DND-41 (cell line): ENCODE measurements around the gene TMEFF2.

ENCODE experiments used
- CTCF ChIP-seq: IDR thresholded peaks from 2 replicates; pipeline ENCODE4 v1.5.1; 2012; ENCODE audit warnings: borderline replicate concordance, low read length, moderate library complexity, mild to moderate bottlenecking; ENCODE audit not compliant: poor library complexity, severe bottlenecking; ENCODE audit errors: extremely low read depth
- EZH2 ChIP-seq: IDR thresholded peaks from 3 replicates; pipeline ENCODE4 v1.6.1; 2012; ENCODE audit warnings: borderline replicate concordance, low read depth, mild to moderate bottlenecking, moderate library complexity, low read length, inconsistent platforms; ENCODE audit not compliant: severe bottlenecking

DNA sequence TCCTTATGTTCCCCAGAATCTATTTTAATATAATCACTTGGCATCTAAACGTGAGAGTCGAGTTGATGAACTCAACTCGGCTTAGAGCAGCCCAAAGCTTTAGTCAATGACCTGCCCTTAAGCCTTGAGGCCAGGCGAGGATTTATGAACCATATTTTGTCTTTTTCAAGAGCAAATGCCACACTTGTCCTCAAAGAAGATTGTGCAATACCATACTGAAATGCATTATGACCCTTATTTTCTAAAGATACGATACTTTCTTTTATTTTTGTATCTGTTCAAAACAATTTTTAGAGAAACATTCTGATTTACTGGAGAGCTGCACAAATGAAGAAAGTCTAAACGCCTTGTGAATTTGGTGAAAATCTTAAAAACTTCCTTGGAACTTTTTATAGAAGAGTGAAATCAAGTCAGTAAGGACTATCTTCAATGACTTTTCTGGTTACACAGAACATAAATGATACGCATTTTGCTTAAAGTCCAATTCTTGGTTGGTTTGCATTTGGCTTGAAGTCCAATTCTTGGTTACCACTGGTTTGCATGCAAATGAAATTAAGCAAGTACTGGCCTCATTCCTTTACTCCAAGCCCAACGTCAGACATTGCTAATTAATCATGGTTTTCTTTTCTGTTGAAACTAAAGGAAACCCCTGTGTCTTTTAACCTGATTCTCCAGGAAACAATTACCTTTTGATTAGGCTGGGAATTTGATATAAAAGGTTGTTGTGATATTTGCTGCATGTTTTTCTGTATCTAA lies 242.0 kb downstream of the TMEFF2 start:
- TF ChIP-seq CTCF (no peak), EZH2 (no peak)
